SK-N-SH (cell line): ENCODE data around the gene TPSAB1. TPM values are rescaled to one million over a fixed set of nuclear protein-coding genes. Genes with fewer than 3 reads are reported as not detected.

ENCODE experiments used
- CTCF ChIA-PET: fragments of 300-600, 350-600 bp; formaldehyde crosslinking; extraction: SDS; loops from one replicate; lab custom pipeline; 2021; lab: Yijun Ruan, JAX
- POLR2A ChIA-PET: fragments of 350-600 bp; sonication (Branson Sonifier 250); formaldehyde crosslinking; extraction: SDS; loops from one replicate; lab custom pipeline; 2020; ENCODE audit warnings: antibody characterized with exemption, inconsistent platforms; lab: Yijun Ruan, JAX
- DNase-seq: peaks from one replicate; pipeline ENCODE4 v3.0.0; 2012
- H2AFZ ChIP-seq: fragments of 200-600 bp; sonication (generic); 2 replicates; pipeline ENCODE4 v1.8.1; 2016; ENCODE audit warnings: antibody characterized with exemption, mild to moderate bottlenecking, low read depth
- H3F3A ChIP-seq: fragments of 200-600 bp; sonication (generic); replicated peaks from 2 replicates; pipeline ENCODE3; 2016; ENCODE audit warnings: antibody characterized with exemption, mild to moderate bottlenecking; ENCODE audit not compliant: insufficient read depth
- H3K27ac ChIP-seq, 2 experiments: fragments of 200-500 bp in 1 of 2; fragments of 200-600 bp in 1 of 2; sonication (Bioruptor generic) in 1 of 2; sonication (generic), shearing (Covaris generic) in 1 of 2; 2 replicates each; pipeline versions ENCODE4 v1.5.1 to v1.6.1; 2014 to 2016; ENCODE audit warnings: low read depth in 2 of 2, inconsistent platforms in 1 of 2, low read length in 1 of 2, mild to moderate bottlenecking in 1 of 2, mixed read lengths in 1 of 2
- H3K27me3 ChIP-seq: fragments of 200-600 bp; sonication (generic), shearing (Covaris generic); 2 replicates; pipeline ENCODE4 v1.6.1; 2016; ENCODE audit warnings: mixed run types; ENCODE audit not compliant: insufficient read depth
- H3K36me3 ChIP-seq, 2 experiments: fragments of 200-500 bp in 1 of 2; fragments of 200-600 bp in 1 of 2; sonication (Bioruptor generic) in 1 of 2; sonication (generic) in 1 of 2; replicated peaks in 1 of 2; 2 replicates each; pipeline versions ENCODE3 to v1.5.1; 2014 to 2016; ENCODE audit warnings: low read length in 1 of 2, mild to moderate bottlenecking in 1 of 2; ENCODE audit not compliant: insufficient read depth in 2 of 2, control insufficient read depth in 1 of 2
- H3K4me1 ChIP-seq, 2 experiments: fragments of 200-500 bp in 1 of 2; fragments of 200-600 bp in 1 of 2; sonication (Bioruptor generic) in 1 of 2; sonication (generic), shearing (Covaris generic) in 1 of 2; 2 replicates each; pipeline versions ENCODE4 v1.5.1 to v1.6.1; 2014 to 2016; ENCODE audit warnings: low read depth in 1 of 2, low read length in 1 of 2, mixed run types in 1 of 2; ENCODE audit not compliant: insufficient read depth in 2 of 2, control insufficient read depth in 1 of 2
- H3K4me2 ChIP-seq: fragments of 200-600 bp; sonication (generic), shearing (Covaris generic); 2 replicates; pipeline ENCODE4 v1.6.1; 2017; ENCODE audit warnings: mixed run types
- H3K4me3 ChIP-seq, 2 experiments: fragments of 200-500 bp in 1 of 2; fragments of 200-600 bp in 1 of 2; sonication (Bioruptor generic) in 1 of 2; sonication (generic), shearing (Covaris generic) in 1 of 2; 2 replicates each; pipeline versions ENCODE4 v1.5.1 to v1.8.1; 2014 to 2016; ENCODE audit warnings: low read depth in 2 of 2, inconsistent platforms in 1 of 2, low read length in 1 of 2, mild to moderate bottlenecking in 1 of 2, mixed read lengths in 1 of 2, moderate library complexity in 1 of 2
- H3K79me2 ChIP-seq: fragments of 200-600 bp; sonication (generic); 2 replicates; pipeline ENCODE4 v1.8.1; 2017; ENCODE audit warnings: mild to moderate bottlenecking; ENCODE audit not compliant: insufficient read depth
- H3K9ac ChIP-seq: fragments of 200-600 bp; sonication (generic); 2 replicates; pipeline ENCODE4 v1.6.1; 2017; ENCODE audit warnings: mixed run types
- H3K9me2 ChIP-seq: fragments of 200-600 bp; sonication (generic); 2 replicates; pipeline ENCODE4 v1.6.1; 2017; ENCODE audit warnings: mixed run types
- H3K9me3 ChIP-seq: fragments of 200-600 bp; sonication (generic); 2 replicates; pipeline ENCODE4 v1.6.1; 2017; ENCODE audit warnings: mixed run types, mild to moderate bottlenecking, moderate library complexity
- H4K20me1 ChIP-seq: fragments of 200-600 bp; sonication (generic); 2 replicates; pipeline ENCODE4 v1.6.1; 2017; ENCODE audit warnings: mild to moderate bottlenecking, mixed run types; ENCODE audit not compliant: insufficient read depth
- CHD2 ChIP-seq: fragments of 150-350 bp; IDR thresholded peaks from 2 replicates; pipeline ENCODE4 v1.6.1; 2018; ENCODE audit warnings: low read length; ENCODE audit not compliant: partially characterized antibody
- EP300 ChIP-seq, 2 experiments: IDR thresholded peaks; 2 replicates each; pipeline versions ENCODE4 v1.4.0 to v1.6.1; 2012; ENCODE audit warnings: borderline replicate concordance in 1 of 2, low read depth in 1 of 2, low read length in 1 of 2
- FOXJ3 ChIP-seq: sonication (generic); formaldehyde crosslinking; IDR thresholded peaks from 2 replicates; pipeline ENCODE4 v1.5.1; 2020; ENCODE audit warnings: mild to moderate bottlenecking, missing genetic modification reagents
- FOXM1 ChIP-seq: IDR thresholded peaks from 2 replicates; pipeline ENCODE4 v1.4.0; 2012; ENCODE audit warnings: low read depth, mild to moderate bottlenecking
- GABPA ChIP-seq: IDR thresholded peaks from 2 replicates; pipeline ENCODE4 v1.4.0; 2012; ENCODE audit warnings: low read depth, mild to moderate bottlenecking
- MAX ChIP-seq: IDR thresholded peaks from 2 replicates; pipeline ENCODE4 v1.4.0; 2012; ENCODE audit warnings: low read depth
- MXI1 ChIP-seq: IDR thresholded peaks from 2 replicates; pipeline ENCODE4 v1.6.1; 2012; ENCODE audit warnings: mild to moderate bottlenecking, low read depth, low read length, improper control_type of control experiment
- NFIC ChIP-seq: IDR thresholded peaks from 2 replicates; pipeline ENCODE4 v1.4.0; 2012; ENCODE audit warnings: borderline replicate concordance
- NRF1 ChIP-seq: IDR thresholded peaks from 2 replicates; pipeline ENCODE4 v1.6.1; 2012; ENCODE audit warnings: low read depth, mild to moderate bottlenecking, low read length
- POLR2AphosphoS5 ChIP-seq: IDR thresholded peaks from 2 replicates; pipeline ENCODE4 v1.6.1; 2012; ENCODE audit warnings: low read depth, low read length
- RAD21 ChIP-seq: IDR thresholded peaks from 2 replicates; pipeline ENCODE4 v1.6.1; 2012; ENCODE audit warnings: mild to moderate bottlenecking, low read length
- RCOR1 ChIP-seq: fragments of 150-350 bp; IDR thresholded peaks from 2 replicates; pipeline ENCODE4 v1.6.1; 2017; ENCODE audit warnings: antibody characterized with exemption, low read length
- RFX5 ChIP-seq: IDR thresholded peaks from 2 replicates; pipeline ENCODE4 v1.6.1; 2012; ENCODE audit warnings: mild to moderate bottlenecking, improper control_type of control experiment, low read length
- TAF1 ChIP-seq: IDR thresholded peaks from 2 replicates; pipeline ENCODE4 v1.6.1; 2012; ENCODE audit warnings: low read depth, mild to moderate bottlenecking, low read length, moderate library complexity, borderline replicate concordance
- YY1 ChIP-seq: IDR thresholded peaks from 2 replicates; pipeline ENCODE4 v1.4.0; 2012; ENCODE audit warnings: low read depth, mild to moderate bottlenecking
- ZBTB33 ChIP-seq: IDR thresholded peaks from 2 replicates; pipeline ENCODE4 v1.4.0; 2012; ENCODE audit warnings: low read depth, borderline replicate concordance
- WGBS: methylation state at CpG from one replicate; pipeline ENCODE4 v1.1.6; 2017; ENCODE audit warnings: low lambda C conversion rate; 5-methylcytosine and 5-hydroxymethylcytosine counted together
- polyA plus RNA-seq, 3 experiments: library from polyadenylated mRNA; depleted of rRNA; stranded (reverse); fragments of >200 nt; gene quantifications; 2 replicates each; pipeline ENCODE4 v1.2.3, GENCODE V29; 2012
- TF ChIP-seq, protein P1 (sequence below): IDR thresholded peaks from 2 replicates; pipeline ENCODE4 v1.4.0; 2012; ENCODE audit warnings: low read depth, borderline replicate concordance
- TF ChIP-seq, protein P2 (sequence below): fragments of 150-350 bp; IDR thresholded peaks from 2 replicates; pipeline ENCODE4 v1.6.1; 2017; ENCODE audit warnings: antibody characterized with exemption, low read length, low read depth, borderline replicate concordance
- TF ChIP-seq, protein P3 (sequence below): IDR thresholded peaks from 2 replicates; pipeline ENCODE4; 2012
- TF ChIP-seq, protein P4 (sequence below): fragments of 200-600 bp; sonication (generic); IDR thresholded peaks from 2 replicates; pipeline ENCODE4 v1.6.1; 2017; ENCODE audit warnings: antibody characterized with exemption, mild to moderate bottlenecking, moderate library complexity

TPSAB1 gene
- polyA plus RNA-seq, 1 of the 3 experiments (the other 2 are of a cell fraction): not detected

DNA sequence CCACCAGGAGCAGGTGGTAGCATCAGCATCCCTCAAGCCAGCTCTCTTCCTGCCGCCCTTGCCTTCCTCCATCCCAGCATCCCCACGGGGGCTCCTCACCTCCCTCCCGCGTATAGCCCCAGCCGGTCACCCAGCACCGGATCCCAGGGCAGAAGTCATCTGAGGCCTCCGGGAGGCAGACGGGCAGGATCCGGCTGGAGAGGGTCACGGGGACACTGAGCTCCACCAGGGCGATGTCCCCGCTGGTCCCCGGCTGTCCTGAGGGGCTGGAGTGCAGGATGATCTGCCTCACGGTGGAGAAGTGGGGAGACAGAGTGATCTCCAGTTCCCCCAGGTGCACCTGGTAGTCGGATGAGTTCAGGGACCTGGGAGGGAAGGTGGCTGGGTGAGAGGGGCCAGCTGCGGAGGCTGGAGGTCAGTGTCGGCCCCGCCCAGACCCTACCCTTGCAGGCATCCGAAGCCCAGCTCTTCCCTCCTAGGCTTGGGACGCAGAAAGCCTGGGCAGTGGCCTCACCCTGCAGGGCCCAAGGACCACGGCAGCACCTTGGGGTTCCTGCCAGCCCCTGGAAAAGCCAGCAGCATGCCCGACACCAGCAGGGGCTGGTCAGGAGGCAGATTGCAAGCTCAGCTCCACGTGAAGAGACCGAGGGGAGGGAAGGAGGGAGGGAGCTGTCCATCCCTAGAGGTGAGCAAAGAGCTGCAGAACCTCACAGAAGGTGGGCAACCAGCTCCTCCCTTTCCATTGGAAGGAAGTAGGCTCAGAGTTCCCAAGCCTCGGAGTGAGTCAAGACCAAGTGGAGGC lies 17.8 kb upstream of the TPSAB1 start:
- no peak overlapping the region for H3K27ac ChIP-seq
- no peak for DNase-seq

More for the DNA sequence above, 17.8 kb upstream of the TPSAB1 start:
- H3K27me3 ChIP-seq: peaks cover 66% of the 10 kb centered on the region
- H3K4me3 ChIP-seq: no peak overlapping the region
- H3K9me3 ChIP-seq: no peaks in the 10 kb centered on the region
- H3K9me2 ChIP-seq: no peaks in the 10 kb centered on the region
- no peak overlapping the region for H3K9ac ChIP-seq
- POLR2A ChIA-PET: no interaction called here
- H3K36me3 ChIP-seq: no peaks in the 10 kb centered on the region
- no peaks in the 10 kb centered on the region for H3K79me2 ChIP-seq
- no peak overlapping the region for H2AFZ ChIP-seq
- no peak for TF ChIP-seq NRF1
- TF ChIP-seq, protein P1, sequence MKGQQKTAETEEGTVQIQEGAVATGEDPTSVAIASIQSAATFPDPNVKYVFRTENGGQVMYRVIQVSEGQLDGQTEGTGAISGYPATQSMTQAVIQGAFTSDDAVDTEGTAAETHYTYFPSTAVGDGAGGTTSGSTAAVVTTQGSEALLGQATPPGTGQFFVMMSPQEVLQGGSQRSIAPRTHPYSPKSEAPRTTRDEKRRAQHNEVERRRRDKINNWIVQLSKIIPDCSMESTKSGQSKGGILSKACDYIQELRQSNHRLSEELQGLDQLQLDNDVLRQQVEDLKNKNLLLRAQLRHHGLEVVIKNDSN: no peak
- no peak for TF ChIP-seq CHD2
- TF ChIP-seq FOXM1: no peak
- TF ChIP-seq RAD21: no peak
- no peak for TF ChIP-seq NFIC
- TF ChIP-seq FOXJ3 (CRISPR knock-in tag): no peak
- TF ChIP-seq POLR2AphosphoS5: no peak
- TF ChIP-seq, protein P2, sequence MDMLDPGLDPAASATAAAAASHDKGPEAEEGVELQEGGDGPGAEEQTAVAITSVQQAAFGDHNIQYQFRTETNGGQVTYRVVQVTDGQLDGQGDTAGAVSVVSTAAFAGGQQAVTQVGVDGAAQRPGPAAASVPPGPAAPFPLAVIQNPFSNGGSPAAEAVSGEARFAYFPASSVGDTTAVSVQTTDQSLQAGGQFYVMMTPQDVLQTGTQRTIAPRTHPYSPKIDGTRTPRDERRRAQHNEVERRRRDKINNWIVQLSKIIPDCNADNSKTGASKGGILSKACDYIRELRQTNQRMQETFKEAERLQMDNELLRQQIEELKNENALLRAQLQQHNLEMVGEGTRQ: no peak
- no peak for TF ChIP-seq ZBTB33
- TF ChIP-seq EP300 (IDR thresholded peaks at IDR 0.05; ENCODE audit: borderline replicate concordance in 1 of 2, low read depth in 1 of 2, low read length in 1 of 2): no peak
- TF ChIP-seq TAF1: no peak
- TF ChIP-seq, protein P3, sequence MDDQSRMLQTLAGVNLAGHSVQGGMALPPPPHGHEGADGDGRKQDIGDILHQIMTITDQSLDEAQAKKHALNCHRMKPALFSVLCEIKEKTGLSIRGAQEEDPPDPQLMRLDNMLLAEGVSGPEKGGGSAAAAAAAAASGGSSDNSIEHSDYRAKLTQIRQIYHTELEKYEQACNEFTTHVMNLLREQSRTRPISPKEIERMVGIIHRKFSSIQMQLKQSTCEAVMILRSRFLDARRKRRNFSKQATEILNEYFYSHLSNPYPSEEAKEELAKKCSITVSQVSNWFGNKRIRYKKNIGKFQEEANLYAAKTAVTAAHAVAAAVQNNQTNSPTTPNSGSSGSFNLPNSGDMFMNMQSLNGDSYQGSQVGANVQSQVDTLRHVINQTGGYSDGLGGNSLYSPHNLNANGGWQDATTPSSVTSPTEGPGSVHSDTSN: no peak
- no peak for TF ChIP-seq MXI1
- TF ChIP-seq GABPA: no peak
- TF ChIP-seq, protein P4, sequence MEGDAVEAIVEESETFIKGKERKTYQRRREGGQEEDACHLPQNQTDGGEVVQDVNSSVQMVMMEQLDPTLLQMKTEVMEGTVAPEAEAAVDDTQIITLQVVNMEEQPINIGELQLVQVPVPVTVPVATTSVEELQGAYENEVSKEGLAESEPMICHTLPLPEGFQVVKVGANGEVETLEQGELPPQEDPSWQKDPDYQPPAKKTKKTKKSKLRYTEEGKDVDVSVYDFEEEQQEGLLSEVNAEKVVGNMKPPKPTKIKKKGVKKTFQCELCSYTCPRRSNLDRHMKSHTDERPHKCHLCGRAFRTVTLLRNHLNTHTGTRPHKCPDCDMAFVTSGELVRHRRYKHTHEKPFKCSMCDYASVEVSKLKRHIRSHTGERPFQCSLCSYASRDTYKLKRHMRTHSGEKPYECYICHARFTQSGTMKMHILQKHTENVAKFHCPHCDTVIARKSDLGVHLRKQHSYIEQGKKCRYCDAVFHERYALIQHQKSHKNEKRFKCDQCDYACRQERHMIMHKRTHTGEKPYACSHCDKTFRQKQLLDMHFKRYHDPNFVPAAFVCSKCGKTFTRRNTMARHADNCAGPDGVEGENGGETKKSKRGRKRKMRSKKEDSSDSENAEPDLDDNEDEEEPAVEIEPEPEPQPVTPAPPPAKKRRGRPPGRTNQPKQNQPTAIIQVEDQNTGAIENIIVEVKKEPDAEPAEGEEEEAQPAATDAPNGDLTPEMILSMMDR: no peak
- no peak for TF ChIP-seq MAX
- no peak for TF ChIP-seq RCOR1
- no peak for TF ChIP-seq RFX5
- TF ChIP-seq YY1: no peak
- no peaks in the 10 kb centered on the region for H3K4me1 ChIP-seq
- no peaks in the 10 kb centered on the region for H3F3A ChIP-seq
- 26% methylated on average over 18 of the region's 25 CpGs for WGBS
- no peak overlapping the region for H3K4me2 ChIP-seq
- H4K20me1 ChIP-seq: 0 out of 2 replicates have a peak, but pooled peaks cover 8% of the 10 kb centered on the region
- CTCF ChIA-PET: interaction anchor here (1.1 kb wide), 1 partner anchor 29 kb away, joined by 3 read pairs; no protein-coding TSS in a partner anchor
